NCI-H1105 treated with DMSO at 0.1 percent for 48 hours (cell line): ENCODE data around the gene PRAMEF18.
"Not testable (repeated sequence)": the region's sequence is repeated elsewhere in the genome, so short reads cannot be mapped to it uniquely, and the experiment has no call there.

Source experiments
- DNase-seq: peaks from one replicate; lab custom pipeline; 2025; lab: John Stamatoyannopoulos, UW

The PRAMEF18 gene

GRCh38 chr1:13201309-13201708 is 24.6 kb downstream of the PRAMEF18 start, which contains the start of gene PRAMEF13:
TSS of gene PRAMEF13 (minus strand) at chr1:13201409. CDS start at chr1:13199589, 1,820 bp downstream.
- DNase-seq, result not testable (repeated sequence)
